Skeletal muscle tissue (tissue), 4 donors: ENCODE data around the gene SP110. TPM values are rescaled to one million over a fixed set of nuclear protein-coding genes. Genes with fewer than 3 reads are reported as not detected.
"Not testable (repeated sequence)": the region's sequence is repeated elsewhere in the genome, so short reads cannot be mapped to it uniquely, and the experiment has no call there.

Experiments used
- H3K27ac ChIP-seq: one replicate; pipeline ENCODE4 v1.7.0; 2013; ENCODE audit warnings: mild to moderate bottlenecking, low read depth, low read length, inconsistent platforms
- H3K27me3 ChIP-seq, 3 donors: one replicate each; pipeline ENCODE4 v1.7.0; 2013; ENCODE audit warnings: low read length in 3 of 3; ENCODE audit not compliant: control insufficient read depth in 3 of 3, insufficient read depth in 3 of 3
- H3K36me3 ChIP-seq, 3 donors: one replicate each; pipeline ENCODE4 v1.7.0; 2013; ENCODE audit warnings: low read length in 3 of 3; ENCODE audit not compliant: control insufficient read depth in 3 of 3, insufficient read depth in 3 of 3
- H3K4me1 ChIP-seq, 3 donors: one replicate each; pipeline ENCODE4 v1.7.0; 2013; ENCODE audit warnings: low read length in 3 of 3, mild to moderate bottlenecking in 3 of 3; ENCODE audit not compliant: control insufficient read depth in 3 of 3, insufficient read depth in 3 of 3
- H3K4me3 ChIP-seq, 3 donors: one replicate each; pipeline ENCODE4 v1.7.0; 2013; ENCODE audit warnings: low read length in 3 of 3
- H3K9ac ChIP-seq, 3 donors: one replicate each; pipeline ENCODE4 v1.7.0; 2013; ENCODE audit warnings: low read length in 3 of 3, mild to moderate bottlenecking in 3 of 3, moderate library complexity in 2 of 3, low read depth in 1 of 3
- H3K9me3 ChIP-seq, 3 donors: one replicate each; pipeline ENCODE4 v1.7.0; 2013; ENCODE audit warnings: low read length in 3 of 3; ENCODE audit not compliant: control insufficient read depth in 3 of 3
- total RNA-seq: library from RNA; depleted of rRNA; stranded (reverse); fragments of >200 nt; gene quantifications from one replicate; pipeline ENCODE4 v1.2.3, GENCODE V29; 2014
- donor health status: Osteomylitis.

SP110 gene
- total RNA-seq, 1 donor from 2014 or later = 4.7 TPM

DNA sequence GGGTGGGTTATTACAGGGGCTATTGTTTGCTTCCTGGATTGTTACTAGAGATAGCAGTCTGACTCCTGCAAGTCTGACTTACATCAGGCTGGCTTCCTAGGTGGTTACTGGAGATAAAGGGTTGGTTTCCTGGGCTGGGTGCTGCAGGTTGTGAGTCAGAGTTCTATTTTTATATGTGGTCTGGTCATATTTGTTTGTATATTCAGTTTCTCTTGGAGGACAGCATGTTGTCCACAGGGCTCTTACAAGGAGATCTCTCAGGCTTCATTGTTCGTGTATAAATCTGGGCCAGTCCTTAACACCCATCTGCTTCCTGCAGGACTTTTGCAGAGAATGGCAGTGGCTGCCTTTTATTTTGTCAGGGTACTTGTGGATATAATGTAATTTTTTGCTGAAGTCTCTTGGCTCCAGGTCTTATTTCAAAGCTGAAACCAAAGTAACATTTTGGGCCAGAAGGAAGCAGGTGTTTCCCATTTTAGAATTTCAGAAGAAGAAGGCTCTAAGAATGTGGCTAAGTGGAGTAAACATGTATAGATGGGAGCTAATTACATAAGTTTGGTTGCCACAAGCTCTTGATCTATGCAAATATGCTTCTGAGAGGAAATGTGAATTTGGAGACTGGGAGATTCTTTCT lies 85.2 kb downstream of the SP110 start:
- peaks cover 5 to 7% (median 5%) of the 10 kb centered on the region in 3 donors for H3K4me1 ChIP-seq
- no peaks in the 10 kb centered on the region for H3K27me3 ChIP-seq
- H3K36me3 ChIP-seq = no peaks in the 10 kb centered on the region
- H3K4me3 ChIP-seq = no peak overlapping the region
- peaks cover 0 to 7% (median 2%) of the 10 kb centered on the region in 3 donors for H3K9me3 ChIP-seq
- no peak overlapping the region for H3K9ac ChIP-seq
- H3K27ac ChIP-seq = peak overlapping the region; percentile 57

DNA sequence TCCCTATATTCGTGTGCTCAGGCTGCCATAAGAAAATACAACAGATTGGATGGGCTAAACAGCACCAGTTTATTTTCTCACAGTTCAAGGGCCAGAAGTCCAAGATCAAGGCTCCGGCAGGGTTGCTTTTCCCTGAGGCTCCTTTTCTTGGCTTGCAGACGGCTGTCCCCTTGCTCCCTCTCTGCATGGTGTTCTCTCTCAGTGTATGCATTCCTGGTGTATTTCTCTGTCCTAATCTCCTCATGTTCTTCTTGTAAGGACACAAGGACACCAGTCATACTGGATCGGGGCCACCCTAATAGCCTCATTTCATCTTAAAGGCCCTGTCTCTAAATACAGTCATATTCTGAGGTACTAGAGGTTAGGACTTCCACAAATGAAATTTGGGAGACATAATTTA lies 88.4 kb downstream of the SP110 start:
- Histone ChIP-seq H3K27me3 (no peaks in the 10 kb centered on the region), H3K4me1 (peaks cover 7 to 17% (median 8%) of the 10 kb centered on the region in 3 donors), H3K36me3 (no peaks in the 10 kb centered on the region), H3K27ac (peak overlapping the region; percentile 73), H3K9ac (peak overlapping the region in 1 of 3 donors; percentile 25), H3K9me3 (peaks cover 0 to 7% (median 2%) of the 10 kb centered on the region in 3 donors), H3K4me3 (no peak overlapping the region)

DNA sequence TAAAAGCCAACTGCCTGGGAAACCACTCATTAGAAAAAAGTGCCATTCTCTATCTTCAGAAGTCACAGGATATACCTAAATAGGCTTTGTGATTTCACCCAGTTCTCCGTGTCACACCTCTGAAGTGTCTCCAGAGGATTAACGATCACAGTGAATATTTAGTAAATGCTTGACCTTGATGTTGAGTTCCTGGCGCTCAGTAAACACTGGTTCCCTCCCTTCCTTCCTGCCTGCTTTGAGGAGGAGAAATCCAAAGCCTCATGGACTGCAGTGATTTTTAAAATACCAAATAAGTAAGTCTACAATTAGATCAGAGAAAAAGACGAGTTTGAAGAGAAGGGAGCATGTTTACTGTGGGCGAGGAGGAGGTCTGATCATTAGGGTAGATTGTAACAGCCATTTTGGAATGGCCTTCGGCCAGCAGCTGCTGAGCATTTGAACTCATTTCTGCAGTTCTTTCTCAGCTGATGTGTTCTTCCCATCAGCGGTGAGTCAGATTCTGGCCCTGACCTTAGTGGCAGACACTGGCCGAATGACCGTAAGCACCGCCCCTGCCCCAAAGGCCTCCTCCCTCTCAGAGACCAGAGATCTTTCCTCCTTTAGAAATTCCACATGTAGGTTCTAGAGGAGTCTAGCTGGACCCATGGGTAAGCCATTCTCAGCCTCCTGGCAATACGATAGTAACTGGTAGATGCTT lies 89.0 kb downstream of the SP110 start:
- Histone ChIP-seq H3K27ac (peak overlapping the region; percentile 73), H3K9me3 (peaks cover 0 to 7% (median 2%) of the 10 kb centered on the region in 3 donors), H3K4me3 (peak overlapping the region in 1 of 3 donors; percentile 20), H3K27me3 (no peaks in the 10 kb centered on the region), H3K4me1 (peaks cover 7 to 17% (median 8%) of the 10 kb centered on the region in 3 donors), H3K9ac (peak overlapping the region in 1 of 3 donors; percentile 25), H3K36me3 (no peaks in the 10 kb centered on the region)

DNA sequence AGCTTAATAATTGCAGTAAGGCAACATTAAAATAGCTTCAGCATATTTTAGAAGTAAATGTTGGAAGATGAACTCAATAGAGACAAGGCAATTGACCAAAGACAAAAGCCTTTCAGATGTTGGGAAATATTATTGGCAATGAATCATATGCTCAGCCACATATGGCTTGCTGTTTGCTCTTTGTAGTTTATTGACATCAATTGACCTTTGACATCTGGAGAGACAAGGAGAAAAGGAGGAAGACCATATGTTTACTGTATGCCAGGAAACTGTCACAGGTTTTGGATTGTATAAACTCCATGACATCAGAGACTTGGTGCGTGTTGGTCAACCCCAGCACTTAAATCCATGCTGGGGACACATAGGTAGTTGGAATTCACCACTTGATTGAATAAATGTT lies 90.4 kb downstream of the SP110 start:
- peak overlapping the region in 1 of 3 donors; percentile 31 for H3K4me3 ChIP-seq
- no peaks in the 10 kb centered on the region for H3K27me3 ChIP-seq
- peak overlapping the region; percentile 66 for H3K27ac ChIP-seq

DNA sequence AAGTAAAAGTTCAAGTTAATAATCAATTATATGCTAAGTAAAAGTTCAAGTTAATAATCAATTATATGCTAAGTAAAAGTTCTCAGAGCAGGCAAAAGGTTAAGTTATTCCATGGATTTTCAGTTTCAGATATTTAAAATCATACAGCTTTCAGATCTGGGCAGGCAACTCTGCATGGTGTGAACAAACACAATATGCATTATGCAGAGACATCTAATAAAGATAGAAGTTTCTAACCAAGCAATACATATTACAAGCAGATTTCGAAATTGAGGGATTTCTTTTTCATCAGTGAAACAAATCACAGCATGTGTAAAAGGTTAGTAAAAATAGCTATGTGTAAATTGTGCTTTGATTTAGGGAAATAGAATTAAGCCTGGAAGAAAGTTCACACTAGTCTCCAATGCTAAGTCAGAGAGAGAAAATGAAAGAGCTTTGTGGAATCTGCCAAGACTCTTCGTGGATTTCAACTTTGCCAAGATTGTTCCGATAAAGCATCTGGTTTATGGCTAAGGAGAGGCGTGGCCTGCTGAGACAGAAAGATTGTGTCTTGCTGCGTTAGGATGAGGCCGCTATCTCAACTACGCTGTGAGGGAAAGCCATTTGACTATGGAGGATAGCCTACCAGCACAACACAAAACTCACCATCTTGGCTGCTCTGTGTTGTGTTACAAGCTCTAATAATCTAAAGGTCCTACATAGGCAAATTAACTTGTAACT lies 91.0 kb downstream of the SP110 start:
- peaks cover 0 to 3% (median 0%) of the 10 kb centered on the region in 3 donors for H3K9me3 ChIP-seq
- peak overlapping the region in 2 of 3 donors; percentile 6 to 31 for H3K4me3 ChIP-seq

More for the DNA sequence above, 90.4 kb downstream of the SP110 start:
- peaks cover 7 to 13% (median 8%) of the 10 kb centered on the region in 3 donors for H3K4me1 ChIP-seq
- H3K36me3 ChIP-seq = no peaks in the 10 kb centered on the region
- peaks cover 0 to 5% (median 2%) of the 10 kb centered on the region in 3 donors for H3K9me3 ChIP-seq
- H3K9ac ChIP-seq = no peak overlapping the region

DNA sequence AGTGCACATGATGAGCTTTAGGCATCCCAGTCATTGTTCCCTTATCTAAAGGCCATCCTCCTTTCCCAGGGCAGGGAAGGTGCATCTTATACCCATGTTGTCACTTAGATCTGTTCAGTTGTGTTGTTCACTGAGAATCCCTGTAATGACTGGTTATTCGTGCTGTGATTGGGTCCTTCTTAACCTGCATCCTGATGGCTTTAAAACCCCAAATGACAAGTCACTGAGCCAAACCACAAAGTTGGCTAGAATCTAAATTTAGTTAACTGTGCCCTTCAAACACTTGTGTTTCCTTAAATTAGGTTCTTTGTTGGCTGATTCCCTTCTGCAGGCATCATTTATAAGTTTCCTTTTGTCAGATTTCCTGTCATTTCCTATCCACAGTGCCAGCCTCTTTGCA lies 92.6 kb downstream of the SP110 start:
- no peaks in the 10 kb centered on the region for H3K36me3 ChIP-seq
- no peak overlapping the region for H3K4me3 ChIP-seq
- no peak overlapping the region for H3K9ac ChIP-seq
- no peaks in the 10 kb centered on the region for H3K27me3 ChIP-seq
- H3K4me1 ChIP-seq = peaks cover 7 to 13% (median 8%) of the 10 kb centered on the region in 3 donors
- H3K9me3 ChIP-seq = no peaks in the 10 kb centered on the region
- H3K27ac ChIP-seq = peak overlapping the region; percentile 54

More for the DNA sequence above, 91.0 kb downstream of the SP110 start:
- Histone ChIP-seq H3K36me3 (no peaks in the 10 kb centered on the region), H3K4me1 (peaks cover 7 to 13% (median 8%) of the 10 kb centered on the region in 3 donors), H3K9ac (no peak overlapping the region), H3K27ac (peak overlapping the region; percentile 66), H3K27me3 (no peaks in the 10 kb centered on the region)

DNA sequence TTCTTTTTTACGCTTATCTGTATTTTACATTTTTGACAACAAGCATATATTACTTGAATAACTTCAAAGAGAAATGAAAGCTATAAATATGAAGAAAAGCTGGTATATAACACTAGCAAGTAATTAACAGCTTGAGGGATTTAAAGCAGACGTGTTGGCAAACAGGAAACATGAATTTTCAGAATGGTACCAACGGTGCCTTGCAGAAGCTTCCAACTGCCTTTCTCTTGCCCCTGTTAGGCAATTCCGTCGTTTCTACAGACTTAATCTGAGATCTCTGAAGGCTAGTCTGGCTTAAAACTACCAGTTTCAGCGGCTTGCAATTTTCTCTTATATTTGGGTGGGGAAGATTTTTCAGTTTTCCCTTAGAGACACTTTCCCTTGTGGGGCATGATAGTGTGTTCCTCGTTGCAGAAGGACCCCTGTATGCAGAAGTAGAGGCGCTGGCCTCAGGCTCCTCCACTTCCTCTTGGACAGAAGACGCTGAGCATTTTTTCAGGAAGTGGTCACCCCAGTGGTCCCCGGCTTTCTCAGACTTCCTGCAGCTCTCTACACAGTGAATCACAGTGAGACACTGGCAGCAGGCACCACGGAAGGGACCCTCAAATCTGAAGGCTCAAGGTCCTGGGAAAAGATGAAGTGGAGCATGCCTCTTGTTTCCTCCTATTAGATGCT lies 94.9 kb downstream of the SP110 start:
- no peaks in the 10 kb centered on the region for H3K9me3 ChIP-seq
- no peak overlapping the region for H3K9ac ChIP-seq
- no peak overlapping the region for H3K27ac ChIP-seq
- H3K36me3 ChIP-seq = no peaks in the 10 kb centered on the region
- H3K27me3 ChIP-seq = no peaks in the 10 kb centered on the region
- peaks cover 0 to 13% (median 3%) of the 10 kb centered on the region in 3 donors for H3K4me1 ChIP-seq
- no peak overlapping the region for H3K4me3 ChIP-seq

DNA sequence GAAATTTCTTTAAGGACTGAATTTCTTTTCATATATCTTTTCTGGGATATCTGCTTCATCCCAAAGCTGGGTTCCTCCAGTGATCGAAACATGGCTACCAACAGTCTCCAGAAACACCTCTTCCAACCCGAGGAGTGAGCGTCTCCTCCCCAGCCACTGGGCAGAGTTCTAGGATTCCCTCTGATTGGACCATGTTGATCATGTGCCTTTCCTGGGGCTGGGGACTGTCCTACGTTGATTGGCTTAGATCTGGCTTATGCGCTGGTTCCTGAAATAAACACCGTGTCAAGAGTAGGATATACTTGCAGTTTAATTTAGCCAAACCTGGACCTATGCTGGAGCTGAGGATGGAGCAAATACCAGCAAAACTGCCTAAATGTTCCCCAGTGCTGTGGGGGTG lies 95.5 kb downstream of the SP110 start:
- Histone ChIP-seq H3K27me3 (no peaks in the 10 kb centered on the region), H3K36me3 (no peaks in the 10 kb centered on the region), H3K27ac (no peak overlapping the region), H3K9me3 (no peaks in the 10 kb centered on the region), H3K4me1 (peaks cover 0 to 9% (median 2%) of the 10 kb centered on the region in 3 donors), H3K4me3 (no peak overlapping the region), H3K9ac (no peak overlapping the region)

DNA sequence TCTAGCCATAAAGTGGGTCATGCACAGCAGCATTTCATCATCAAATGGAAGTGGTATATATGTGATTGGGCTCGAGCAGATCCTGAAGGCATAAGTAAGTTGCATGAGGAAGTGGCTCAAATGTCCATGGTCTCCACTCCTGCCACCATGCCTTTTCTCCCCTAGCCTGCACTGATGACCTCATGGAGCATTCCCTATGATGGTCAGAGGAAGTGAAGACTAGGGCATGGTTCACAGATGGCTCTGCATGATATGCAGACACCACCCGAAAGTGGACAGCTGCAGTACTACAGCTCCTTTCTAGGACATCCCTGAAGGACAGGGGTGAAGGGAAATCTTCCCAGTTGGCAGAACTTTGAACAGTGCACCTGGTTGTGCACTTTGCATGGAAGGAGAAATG lies 99.4 kb downstream of the SP110 start:
- not testable (repeated sequence) for H3K4me3 ChIP-seq, H3K27ac ChIP-seq, H3K36me3 ChIP-seq, H3K4me1 ChIP-seq, H3K9me3 ChIP-seq, H3K27me3 ChIP-seq, H3K9ac ChIP-seq
